Activated B cell treated with CpG ODN at 0.5 μM for 24 hours (primary cell): ENCODE results near the gene MED16. TPM values are rescaled to one million over a fixed set of nuclear protein-coding genes. Genes with fewer than 3 reads are reported as not detected.
A peak's percentile ranks its signal among the peaks of the same experiment; 100 is the strongest.

Experiments used
- ATAC-seq: fragments of 200-7000 bp; cut with Tn5 transposase; one replicate; pipeline ENCODE4 v1.10.0; 2021; ENCODE audit warnings: low read depth, mild to moderate bottlenecking, moderate library complexity
- CTCF ChIA-PET: fragments of 350-600 bp; sonication (Branson Sonifier 250); formaldehyde crosslinking; loops from one replicate; lab custom pipeline; 2021; ENCODE audit warnings: antibody characterized with exemption; lab: Charles Lee
- POLR2A ChIA-PET: fragments of 350-600 bp; sonication (Branson Sonifier 250); formaldehyde crosslinking; loops from one replicate; lab custom pipeline; 2021; ENCODE audit warnings: antibody characterized with exemption; lab: Charles Lee
- DNase-seq: peaks from one replicate; pipeline ENCODE4 v3.0.0; 2022
- H3K27ac Mint-ChIP-seq: one replicate; pipeline ENCODE4 v1.8.0; 2020; ENCODE audit warnings: mixed read lengths
- H3K27me3 Mint-ChIP-seq: one replicate; pipeline ENCODE4 v1.8.0; 2021; ENCODE audit warnings: mixed read lengths
- H3K36me3 Mint-ChIP-seq: one replicate; pipeline ENCODE4 v1.8.0; 2021; ENCODE audit warnings: low read depth, mixed read lengths
- H3K4me1 Mint-ChIP-seq: one replicate; pipeline ENCODE4 v1.8.0; 2021; ENCODE audit warnings: mixed read lengths
- H3K4me3 Mint-ChIP-seq: one replicate; pipeline ENCODE4 v1.8.0; 2020; ENCODE audit warnings: mild to moderate bottlenecking, mixed read lengths
- H3K9me3 Mint-ChIP-seq: one replicate; pipeline ENCODE4 v1.8.0; 2020; ENCODE audit warnings: mixed read lengths
- intact Hi-C: fragments of 100-400 bp; cut with micrococcal nuclease; formaldehyde crosslinking; loops from one replicate; pipeline ENCODE4 v1.15.1; 2024
- total RNA-seq: library from RNA; stranded (reverse); gene quantifications from 2 replicates; pipeline ENCODE4 v1.2.3, GENCODE V29; 2022
- TF ChIP-seq, protein P1 (sequence below): fragments of 200-600 bp; IDR thresholded peaks from one replicate; pipeline ENCODE4 v1.8.0; 2022; ENCODE audit warnings: antibody characterized with exemption, mild to moderate bottlenecking

The MED16 gene
- total RNA-seq, 1 donor from 2014 or later: 79.3 TPM

- CTCF ChIA-PET: interaction anchor here (3.5 to 4.2 kb wide), 2 partner anchors 56 to 58 kb away, joined by 32 to 37 read pairs; partner anchors contain the start of gene WDR18
- POLR2A ChIA-PET: interaction anchor here (0.8 to 4.3 kb wide), 5 partner anchors 19 to 343 kb away, joined by 3 to 67 read pairs (median 3); partner anchors contain the start of gene WDR18
- TF ChIP-seq, protein P1, sequence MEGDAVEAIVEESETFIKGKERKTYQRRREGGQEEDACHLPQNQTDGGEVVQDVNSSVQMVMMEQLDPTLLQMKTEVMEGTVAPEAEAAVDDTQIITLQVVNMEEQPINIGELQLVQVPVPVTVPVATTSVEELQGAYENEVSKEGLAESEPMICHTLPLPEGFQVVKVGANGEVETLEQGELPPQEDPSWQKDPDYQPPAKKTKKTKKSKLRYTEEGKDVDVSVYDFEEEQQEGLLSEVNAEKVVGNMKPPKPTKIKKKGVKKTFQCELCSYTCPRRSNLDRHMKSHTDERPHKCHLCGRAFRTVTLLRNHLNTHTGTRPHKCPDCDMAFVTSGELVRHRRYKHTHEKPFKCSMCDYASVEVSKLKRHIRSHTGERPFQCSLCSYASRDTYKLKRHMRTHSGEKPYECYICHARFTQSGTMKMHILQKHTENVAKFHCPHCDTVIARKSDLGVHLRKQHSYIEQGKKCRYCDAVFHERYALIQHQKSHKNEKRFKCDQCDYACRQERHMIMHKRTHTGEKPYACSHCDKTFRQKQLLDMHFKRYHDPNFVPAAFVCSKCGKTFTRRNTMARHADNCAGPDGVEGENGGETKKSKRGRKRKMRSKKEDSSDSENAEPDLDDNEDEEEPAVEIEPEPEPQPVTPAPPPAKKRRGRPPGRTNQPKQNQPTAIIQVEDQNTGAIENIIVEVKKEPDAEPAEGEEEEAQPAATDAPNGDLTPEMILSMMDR: no peak
- Mint-ChIP-seq H3K27me3 (no peaks in the 10 kb centered on the region), H3K9me3 (no peaks in the 10 kb centered on the region), H3K27ac (peak within 1 kb of the TSS; percentile 82), H3K4me1 (peaks cover 22% of the 10 kb centered on the region), H3K4me3 (peak within 1 kb of the TSS; percentile 86), H3K36me3 (peaks cover 6% of the 10 kb centered on the region)
- intact Hi-C loops: loop anchor here (1.0 to 10.0 kb wide), 6 partner anchors 16 to 179 kb away; partner anchors contain the start of genes GPX4, RNU6-2, TMEM259 and WDR18
- ATAC-seq: peak; percentile 66
- peak; percentile 84 for DNase-seq
Measured at GRCh38 chr19:925526-926322, 32.7 kb upstream of the MED16 start, which contains the start of gene ARID3A. TSS of gene ARID3A (plus strand) at chr19:926035. CDS start at chr19:929529, 3,494 bp downstream.

DNA sequence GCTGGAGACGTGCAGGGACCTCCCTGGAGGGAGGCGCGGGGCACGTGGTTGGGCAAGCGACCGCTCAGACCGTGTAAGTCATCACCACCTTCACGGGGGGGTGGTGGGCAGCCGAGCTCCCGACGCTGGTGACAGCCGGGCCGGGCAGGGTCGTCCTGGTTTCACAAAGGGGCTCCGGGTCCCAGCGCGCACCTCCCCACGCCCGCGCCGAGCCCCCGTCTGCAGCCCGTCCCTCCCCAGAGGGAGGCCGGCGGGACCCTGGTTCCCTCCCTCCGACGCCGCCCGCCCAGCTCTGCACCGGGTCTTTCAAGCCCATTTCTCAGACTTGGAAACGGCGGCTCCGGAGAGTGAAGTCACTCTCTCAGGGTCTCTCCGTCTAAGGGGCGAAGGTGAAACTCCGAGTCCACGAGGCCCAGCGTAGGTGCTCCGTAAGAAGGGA lies 32.1 kb upstream of the MED16 start:
- TF ChIP-seq, protein P1: no peak
- ATAC-seq: peak; percentile 46
- Mint-ChIP-seq H3K36me3 (peaks cover 6% of the 10 kb centered on the region), H3K27ac (peak overlapping the region; percentile 82), H3K9me3 (no peaks in the 10 kb centered on the region), H3K4me3 (peak overlapping the region; percentile 84), H3K27me3 (no peaks in the 10 kb centered on the region), H3K4me1 (peaks cover 24% of the 10 kb centered on the region)
- no peak for DNase-seq
- ChIA-PET CTCF (interaction anchor here (3.2 to 4.2 kb wide), 3 partner anchors 57 to 62 kb away, joined by 15 to 37 read pairs (median 32); partner anchors contain the start of gene WDR18), POLR2A (interaction anchor here (0.5 to 4.3 kb wide), 11 partner anchors 12 to 344 kb away, joined by 3 to 67 read pairs (median 3); partner anchors contain the start of genes RNU6-2 and WDR18)
- intact Hi-C loops: loop anchor here (1.0 to 10.0 kb wide), 5 partner anchors 16 to 180 kb away; partner anchors contain the start of genes GPX4, RNU6-2, TMEM259 and WDR18

DNA sequence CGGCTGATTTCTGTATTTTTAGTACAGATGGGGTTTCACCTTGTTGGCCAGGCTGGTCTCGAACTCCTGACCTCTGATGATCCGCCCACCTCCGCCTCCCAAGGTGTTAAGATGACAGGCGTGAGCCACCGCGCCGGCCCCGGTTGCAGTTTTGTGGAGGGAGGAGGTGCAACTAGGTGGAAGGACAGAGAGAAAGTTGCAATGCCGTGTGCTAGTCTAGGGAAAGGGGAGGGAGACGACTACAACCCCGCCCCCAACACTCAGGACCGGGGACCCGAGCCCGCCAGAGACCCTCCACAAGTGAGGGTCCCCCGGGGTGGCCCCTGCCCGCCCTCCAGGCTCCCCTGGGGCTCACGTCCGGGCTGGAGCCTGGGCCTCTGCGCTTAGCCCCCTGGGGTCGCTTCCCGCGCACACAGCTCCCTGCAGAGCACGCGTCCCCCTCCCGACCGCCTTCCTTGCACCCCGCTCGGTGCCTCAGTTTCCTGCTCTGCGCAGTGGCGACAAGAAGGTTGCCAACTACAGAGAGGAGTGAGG lies 31.6 kb upstream of the MED16 start:
- CTCF ChIA-PET: interaction anchor here (3.2 to 4.2 kb wide), 3 partner anchors 57 to 61 kb away, joined by 15 to 37 read pairs (median 32); partner anchors contain the start of gene WDR18
- peak overlapping the region; percentile 84 for H3K4me3 Mint-ChIP-seq
- TF ChIP-seq, protein P1: no peak
- ATAC-seq: no peak
- H3K9me3 Mint-ChIP-seq: no peaks in the 10 kb centered on the region
- no peak for DNase-seq
- intact Hi-C loops: loop anchor here (1.0 to 10.0 kb wide), 7 partner anchors 17 to 268 kb away; partner anchors contain the start of genes GPX4, RNF126, RNU6-2 and TMEM259
- peak overlapping the region; percentile 59 for H3K27ac Mint-ChIP-seq
- POLR2A ChIA-PET: interaction anchor here (0.5 to 4.3 kb wide), 12 partner anchors 13 to 344 kb away, joined by 3 to 67 read pairs (median 3); partner anchors contain the start of genes RNU6-2 and WDR18
- H3K36me3 Mint-ChIP-seq: peaks cover 3% of the 10 kb centered on the region
- no peaks in the 10 kb centered on the region for H3K27me3 Mint-ChIP-seq
- peaks cover 24% of the 10 kb centered on the region for H3K4me1 Mint-ChIP-seq

GRCh38 chr19:920051-920864 lies 27.3 kb upstream of the MED16 start:
- ChIA-PET POLR2A (interaction anchor here (0.5 to 3.3 kb wide), 13 partner anchors 11 to 349 kb away, joined by 3 to 20 read pairs (median 4); partner anchors contain the start of genes CIRBP, MED16, RNU6-9 and WDR18), CTCF (interaction anchor here (0.8 to 3.6 kb wide), 9 partner anchors 12 to 151 kb away, joined by 3 to 25 read pairs (median 5); partner anchors contain the start of genes GRIN3B, MED16, RNU6-9 and WDR18)
- H3K9me3 Mint-ChIP-seq: no peaks in the 10 kb centered on the region

More at GRCh38 chr19:920051-920864, 27.3 kb upstream of the MED16 start:
- H3K36me3 Mint-ChIP-seq: no peaks in the 10 kb centered on the region
- no peak overlapping the region for H3K27ac Mint-ChIP-seq
- H3K4me3 Mint-ChIP-seq: peak overlapping the region; percentile 72
- TF ChIP-seq, protein P1: no peak
- DNase-seq (peak; percentile 70), ATAC-seq (peak; percentile 38)
- peaks cover 34% of the 10 kb centered on the region for H3K4me1 Mint-ChIP-seq
- intact Hi-C loops: loop anchor here (5.0 to 10.0 kb wide), 3 partner anchors 185 to 272 kb away; partner anchors contain the start of genes GPX4 and RNF126
- no peaks in the 10 kb centered on the region for H3K27me3 Mint-ChIP-seq
